ENCODE results near the gene WNT5B.
"Not testable (repeated sequence)": the region's sequence is repeated elsewhere in the genome, so short reads cannot be mapped to it uniquely, and the experiment has no call there.

Gene WNT5B

GRCh38 chr12:1688086-1688710 is 59.2 kb downstream of the WNT5B start:
- DNase-seq (ENCODE audit: low read depth): no peak
- TF ChIP-seq, protein P1, sequence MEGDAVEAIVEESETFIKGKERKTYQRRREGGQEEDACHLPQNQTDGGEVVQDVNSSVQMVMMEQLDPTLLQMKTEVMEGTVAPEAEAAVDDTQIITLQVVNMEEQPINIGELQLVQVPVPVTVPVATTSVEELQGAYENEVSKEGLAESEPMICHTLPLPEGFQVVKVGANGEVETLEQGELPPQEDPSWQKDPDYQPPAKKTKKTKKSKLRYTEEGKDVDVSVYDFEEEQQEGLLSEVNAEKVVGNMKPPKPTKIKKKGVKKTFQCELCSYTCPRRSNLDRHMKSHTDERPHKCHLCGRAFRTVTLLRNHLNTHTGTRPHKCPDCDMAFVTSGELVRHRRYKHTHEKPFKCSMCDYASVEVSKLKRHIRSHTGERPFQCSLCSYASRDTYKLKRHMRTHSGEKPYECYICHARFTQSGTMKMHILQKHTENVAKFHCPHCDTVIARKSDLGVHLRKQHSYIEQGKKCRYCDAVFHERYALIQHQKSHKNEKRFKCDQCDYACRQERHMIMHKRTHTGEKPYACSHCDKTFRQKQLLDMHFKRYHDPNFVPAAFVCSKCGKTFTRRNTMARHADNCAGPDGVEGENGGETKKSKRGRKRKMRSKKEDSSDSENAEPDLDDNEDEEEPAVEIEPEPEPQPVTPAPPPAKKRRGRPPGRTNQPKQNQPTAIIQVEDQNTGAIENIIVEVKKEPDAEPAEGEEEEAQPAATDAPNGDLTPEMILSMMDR (IDR thresholded peaks at IDR 0.05; ENCODE audit: control insufficient read depth, insufficient read depth, low read depth, low read length, missing control alignments): no peak
- H3K4me3 ChIP-seq (ENCODE audit: control insufficient read depth, low read depth, low read length): no peak overlapping the region

GRCh38 chr12:1690578-1691122 is 61.6 kb downstream of the WNT5B start, which contains the start of gene ADIPOR2:
Gene ADIPOR2, plus strand, starts transcription at chr12:1691070. Its CDS starts 63,274 bp downstream, at chr12:1754344.
- peak; percentile 80 for DNase-seq (ENCODE audit: low read depth)

DNA sequence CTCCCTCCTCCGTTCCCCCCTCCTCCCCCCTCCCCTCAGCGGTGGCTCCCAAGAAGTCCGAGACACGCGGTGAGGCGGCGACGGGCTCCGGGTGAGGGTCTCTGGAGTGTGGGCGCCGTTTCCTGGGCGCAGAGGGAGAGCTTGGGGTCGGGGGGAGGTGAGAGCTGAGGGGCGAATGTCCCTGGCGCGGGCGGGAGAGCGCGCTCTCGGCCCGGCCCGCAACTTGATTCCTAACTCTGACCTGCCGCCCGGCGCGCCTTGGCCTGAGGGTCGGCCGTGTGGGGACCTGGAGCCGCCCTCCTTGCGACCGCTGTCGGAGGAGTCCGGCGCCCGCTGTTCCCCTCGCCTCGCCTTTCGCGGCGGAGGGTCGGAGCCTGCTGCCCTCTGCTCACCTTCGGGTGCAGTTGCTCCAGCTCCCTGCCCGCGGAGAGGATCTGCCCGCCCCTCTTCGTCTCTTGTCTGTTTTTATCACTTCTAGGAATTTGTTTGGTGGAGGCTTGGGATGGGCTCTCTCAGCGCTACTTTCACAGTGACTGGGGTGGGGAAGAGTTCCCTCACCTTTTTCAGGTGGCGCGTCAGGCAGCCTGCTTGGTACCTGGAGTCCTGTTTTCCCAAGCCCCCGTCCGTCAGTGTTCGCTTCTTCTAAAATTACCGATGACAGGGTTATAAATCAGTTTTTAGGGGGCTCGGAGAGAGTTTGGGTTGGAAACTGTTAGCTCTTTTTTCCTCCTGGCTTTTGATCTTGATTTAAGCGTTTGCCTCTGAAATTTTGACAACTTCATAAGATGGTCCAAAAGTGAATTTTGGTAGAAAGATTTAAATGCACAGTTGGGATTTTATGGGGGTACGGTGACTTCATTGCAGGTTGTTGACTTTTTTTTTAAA is 62.3 kb downstream of the WNT5B start:
- TF ChIP-seq, protein P1 (IDR thresholded peaks at IDR 0.05; ENCODE audit: control insufficient read depth, insufficient read depth, low read depth, low read length, missing control alignments): peak; percentile 6
- peak overlapping the region; percentile 90 for H3K4me3 ChIP-seq (ENCODE audit: control insufficient read depth, low read depth, low read length)
- no peak for DNase-seq (ENCODE audit: low read depth)

More at GRCh38 chr12:1690578-1691122, 61.6 kb downstream of the WNT5B start, which contains the start of gene ADIPOR2:
- peak within 1 kb of the TSS; percentile 90 for H3K4me3 ChIP-seq (ENCODE audit: control insufficient read depth, low read depth, low read length)
- TF ChIP-seq, protein P1 (IDR thresholded peaks at IDR 0.05; ENCODE audit: control insufficient read depth, insufficient read depth, low read depth, low read length, missing control alignments): no peak

- DNase-seq (ENCODE audit: low read depth): no peak
- peak overlapping the region; percentile 90 for H3K4me3 ChIP-seq (ENCODE audit: control insufficient read depth, low read depth, low read length)
- TF ChIP-seq, protein P1 (IDR thresholded peaks at IDR 0.05; ENCODE audit: control insufficient read depth, insufficient read depth, low read depth, low read length, missing control alignments): no peak
These were observed 63.2 kb downstream of the WNT5B start for GRCh38 chr12:1692226-1692625.

GRCh38 chr12:1692895-1693610 is 64.0 kb downstream of the WNT5B start:
- no peak for DNase-seq (ENCODE audit: low read depth)
- TF ChIP-seq, protein P1 (IDR thresholded peaks at IDR 0.05; ENCODE audit: control insufficient read depth, insufficient read depth, low read depth, low read length, missing control alignments): no peak
- H3K4me3 ChIP-seq (ENCODE audit: control insufficient read depth, low read depth, low read length): no peak overlapping the region

DNA sequence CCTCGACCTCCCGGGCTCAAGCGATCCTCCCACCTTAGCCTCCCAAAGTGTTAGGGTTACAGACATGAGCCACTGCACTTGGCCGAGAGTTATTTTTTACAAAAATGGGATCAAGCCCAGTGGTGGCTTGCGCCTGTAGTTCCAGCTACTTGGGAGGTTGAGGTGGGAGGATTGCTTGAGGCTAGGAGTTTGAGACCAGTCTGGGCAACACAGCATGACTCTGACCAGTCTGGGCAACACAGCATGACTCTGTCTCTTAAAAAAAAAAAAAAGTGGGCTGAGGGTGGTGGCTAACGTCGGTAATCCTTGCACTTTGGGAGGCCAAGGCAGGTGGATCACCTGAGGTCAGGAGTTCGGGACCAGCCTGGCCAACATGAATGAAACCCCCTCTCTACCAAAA is 66.1 kb downstream of the WNT5B start:
- H3K4me3 ChIP-seq (ENCODE audit: control insufficient read depth, low read depth, low read length); DNase-seq (ENCODE audit: low read depth): not testable (repeated sequence)
